H1 (cell line): ENCODE measurements around the gene IDE. TPM values are rescaled to one million over a fixed set of nuclear protein-coding genes. Genes with fewer than 3 reads are reported as not detected.
"Not testable (repeated sequence)": the region's sequence is repeated elsewhere in the genome, so short reads cannot be mapped to it uniquely, and the experiment has no call there.

Source experiments
- CTCF ChIA-PET: fragments of 300-600 bp; sonication (Branson Sonifier 250); formaldehyde crosslinking; loops from one replicate; lab custom pipeline; 2021; ENCODE audit not compliant: partially characterized antibody; lab: Charles Lee
- POLR2A ChIA-PET: fragments of 300-600 bp; sonication (Branson Sonifier 250); formaldehyde crosslinking; loops from one replicate; lab custom pipeline; 2021; ENCODE audit warnings: inconsistent platforms; ENCODE audit not compliant: partially characterized antibody; lab: Charles Lee
- DNase-seq, 2 experiments: peaks; one replicate each; pipeline versions ENCODE4 v3.0.0 to v3.0.0-alpha.2; 2010 to 2022; ENCODE audit warnings: low spot score in 2 of 2, low read depth in 1 of 2, mixed read lengths in 1 of 2
- FAIRE-seq: peaks from 2 replicates; lab custom pipeline; 2011; peaks lifted over from hg19 to GRCh38; lab: Jason Lieb, UNC
- H2AFZ ChIP-seq: 2 replicates; pipeline ENCODE4 v1.8.1; 2012; ENCODE audit warnings: low read length, inconsistent platforms
- H2AK5ac ChIP-seq: 2 replicates; pipeline ENCODE4 v1.6.1; 2013; ENCODE audit warnings: low read depth, low read length
- H2BK120ac ChIP-seq: replicated peaks from 2 replicates; pipeline ENCODE3; 2013; ENCODE audit warnings: low read depth, low read length, inconsistent platforms
- H2BK12ac ChIP-seq: 2 replicates; pipeline ENCODE4 v1.6.1; 2013; ENCODE audit warnings: low read depth, low read length
- H2BK15ac ChIP-seq: 2 replicates; pipeline ENCODE4 v1.6.1; 2013; ENCODE audit warnings: low read length
- H2BK20ac ChIP-seq: 2 replicates; pipeline ENCODE4 v1.6.1; 2013; ENCODE audit warnings: low read length
- H2BK5ac ChIP-seq: 2 replicates; pipeline ENCODE4 v1.6.1; 2013; ENCODE audit warnings: low read depth, low read length
- H3K14ac ChIP-seq: 2 replicates; pipeline ENCODE4 v1.6.1; 2013; ENCODE audit warnings: inconsistent platforms; ENCODE audit not compliant: insufficient read length
- H3K18ac ChIP-seq: 2 replicates; pipeline ENCODE4 v1.6.1; 2013; ENCODE audit warnings: low read length; ENCODE audit errors: extremely low read depth
- H3K23ac ChIP-seq: 2 replicates; pipeline ENCODE4 v1.6.1; 2013; ENCODE audit warnings: inconsistent platforms; ENCODE audit not compliant: insufficient read length
- H3K23me2 ChIP-seq: 2 replicates; pipeline ENCODE4 v1.6.1; 2013; ENCODE audit warnings: low read depth, low read length
- H3K27ac ChIP-seq: 2 replicates; pipeline ENCODE4 v1.6.1; 2011; ENCODE audit warnings: low read depth, low read length, inconsistent platforms
- H3K27me3 ChIP-seq, 4 experiments: replicated peaks in 1 of 4; 1 replicate in 1 of 4; 2 replicates in 3 of 4; pipeline versions ENCODE4 v1.6.1 to v1.8.1; 2011 to 2013; ENCODE audit warnings: low read length in 3 of 4, mild to moderate bottlenecking in 3 of 4, inconsistent platforms in 2 of 4, mixed read lengths in 2 of 4, moderate library complexity in 1 of 4; ENCODE audit not compliant: control insufficient read depth in 3 of 4, insufficient read depth in 3 of 4; ENCODE audit errors: extremely low read depth in 1 of 4
- H3K36me3 ChIP-seq, 4 experiments: 2 replicates each; pipeline versions ENCODE4 v1.6.1 to v1.8.1; 2011 to 2013; ENCODE audit warnings: mild to moderate bottlenecking in 4 of 4, low read length in 3 of 4, moderate library complexity in 2 of 4, control low read depth in 1 of 4, inconsistent platforms in 1 of 4; ENCODE audit not compliant: insufficient read depth in 4 of 4, control insufficient read depth in 2 of 4
- H3K4ac ChIP-seq: replicated peaks from 2 replicates; pipeline ENCODE3; 2013; ENCODE audit warnings: low read length, low read depth, mixed read lengths, inconsistent platforms; ENCODE audit not compliant: insufficient read length
- H3K4me1 ChIP-seq, 4 experiments: replicated peaks in 1 of 4; 1 replicate in 1 of 4; 2 replicates in 3 of 4; pipeline versions ENCODE4 v1.6.1 to v1.8.1; 2011 to 2013; ENCODE audit warnings: low read length in 3 of 4, inconsistent platforms in 2 of 4, mixed read lengths in 1 of 4; ENCODE audit not compliant: insufficient read depth in 4 of 4, control insufficient read depth in 3 of 4
- H3K4me2 ChIP-seq, 2 experiments: 2 replicates each; pipeline versions ENCODE4 v1.6.1 to v1.8.1; 2011 to 2013; ENCODE audit warnings: low read depth in 2 of 2, low read length in 2 of 2, control low read depth in 1 of 2, inconsistent platforms in 1 of 2, mild to moderate bottlenecking in 1 of 2; ENCODE audit not compliant: insufficient read depth in 1 of 2
- H3K4me3 ChIP-seq, 4 experiments: fragments of 200-600, 300-600 bp in 1 of 4; sonication (generic), shearing (Covaris generic), sonication (Bioruptor Twin) in 1 of 4; 2 replicates each; pipeline versions ENCODE4 v1.5.1 to v1.8.1; 2011 to 2016; ENCODE audit warnings: low read length in 4 of 4, low read depth in 3 of 4, control low read depth in 2 of 4, inconsistent platforms in 2 of 4, mild to moderate bottlenecking in 2 of 4, mixed read lengths in 1 of 4, moderate library complexity in 1 of 4; ENCODE audit not compliant: insufficient read depth in 2 of 4; ENCODE audit errors: extremely low read depth in 1 of 4
- H3K56ac ChIP-seq: replicated peaks from 2 replicates; pipeline ENCODE3; 2013; ENCODE audit warnings: low read depth, mild to moderate bottlenecking, mixed read lengths, low read length, inconsistent platforms; ENCODE audit not compliant: insufficient read length
- H3K79me1 ChIP-seq: 2 replicates; pipeline ENCODE4 v1.6.1; 2013; ENCODE audit warnings: low read depth, low read length, control low read depth
- H3K79me2 ChIP-seq, 2 experiments: 2 replicates each; pipeline versions ENCODE4 v1.6.1 to v1.8.1; 2012 to 2013; ENCODE audit warnings: low read length in 2 of 2, mild to moderate bottlenecking in 2 of 2, inconsistent platforms in 1 of 2; ENCODE audit not compliant: insufficient read depth in 2 of 2, control insufficient read depth in 1 of 2
- H3K9ac ChIP-seq, 4 experiments: replicated peaks in 1 of 4; 1 replicate in 1 of 4; 2 replicates in 3 of 4; pipeline versions ENCODE4 v1.6.1 to v1.8.1; 2011 to 2013; ENCODE audit warnings: low read depth in 3 of 4, low read length in 3 of 4, control low read depth in 2 of 4, mild to moderate bottlenecking in 2 of 4, moderate library complexity in 2 of 4, inconsistent platforms in 1 of 4; ENCODE audit errors: extremely low read depth in 1 of 4
- H3K9me3 ChIP-seq, 2 experiments: 2 replicates each; pipeline versions ENCODE4 v1.6.1 to v1.8.1; 2012 to 2013; ENCODE audit warnings: mild to moderate bottlenecking in 2 of 2, moderate library complexity in 2 of 2, control low read depth in 1 of 2, inconsistent platforms in 1 of 2, low read depth in 1 of 2, low read length in 1 of 2, mixed read lengths in 1 of 2; ENCODE audit not compliant: insufficient read depth in 2 of 2
- H4K20me1 ChIP-seq, 2 experiments: replicated peaks in 1 of 2; 2 replicates each; pipeline versions ENCODE3 to v1.8.1; 2011 to 2013; ENCODE audit warnings: inconsistent platforms in 2 of 2, low read length in 2 of 2, mild to moderate bottlenecking in 1 of 2; ENCODE audit not compliant: insufficient read depth in 2 of 2, control insufficient read depth in 1 of 2
- H4K5ac ChIP-seq: 2 replicates; pipeline ENCODE4 v1.6.1; 2013; ENCODE audit warnings: low read length, low read depth, mixed read lengths, inconsistent platforms; ENCODE audit not compliant: insufficient read length
- H4K8ac ChIP-seq: 2 replicates; pipeline ENCODE4 v1.8.0; 2013; ENCODE audit warnings: mild to moderate bottlenecking, moderate library complexity, low read length, inconsistent platforms; ENCODE audit not compliant: insufficient read depth; ENCODE audit errors: extremely low read depth
- H4K91ac ChIP-seq: replicated peaks from 2 replicates; pipeline ENCODE3; 2013; ENCODE audit warnings: low read length, mixed read lengths, inconsistent platforms; ENCODE audit not compliant: insufficient read length
- WGBS, 2 experiments: shearing (Covaris generic) in 1 of 2; methylation state at CpG; one replicate each; pipeline versions ENCODE4 v1.1.6 to v1.1.7; 2013 to 2015; ENCODE audit warnings: low lambda C conversion rate in 2 of 2, mixed read lengths in 2 of 2, inconsistent platforms in 1 of 2, low coverage in 1 of 2, missing lambda C conversion rate in 1 of 2; ENCODE audit not compliant: insufficient replicate concordance in 2 of 2, insufficient coverage in 1 of 2, insufficient read length in 1 of 2; ENCODE audit errors: extremely low coverage in 1 of 2, missing lambda C conversion rate in 1 of 2; 5-methylcytosine and 5-hydroxymethylcytosine counted together
- polyA plus RNA-seq, 7 experiments: library from polyadenylated mRNA; depleted of rRNA in 3 of 7; stranded (reverse) in 5 of 7; unstranded in 2 of 7; fragments of >200 nt in 5 of 7; fragments of 200-250 nt in 2 of 7; gene quantifications; 1 replicate in 5 of 7; 2 replicates in 1 of 7; 4 replicates in 1 of 7; pipeline versions ENCODE4 v1.2.1 to v1.2.3, GENCODE V29; 2011 to 2013; ENCODE audit warnings: missing spikeins in 2 of 7, mixed read lengths in 2 of 7
- total RNA-seq: library from RNA; stranded (reverse); fragmentation: NEBNext Ultra II Directional; extraction: Animal tissue kit (Norgen Biotek cat#: 25700); gene quantifications from 2 replicates; pipeline ENCODE4 v1.2.1, GENCODE V29; 2021

Gene IDE
- total and polyA plus RNA-seq, 2 of the 8 experiments (the other 6 are each of a cell fraction or from before 2014, with no cell fraction given): 12.7 to 52.7 TPM

DNA sequence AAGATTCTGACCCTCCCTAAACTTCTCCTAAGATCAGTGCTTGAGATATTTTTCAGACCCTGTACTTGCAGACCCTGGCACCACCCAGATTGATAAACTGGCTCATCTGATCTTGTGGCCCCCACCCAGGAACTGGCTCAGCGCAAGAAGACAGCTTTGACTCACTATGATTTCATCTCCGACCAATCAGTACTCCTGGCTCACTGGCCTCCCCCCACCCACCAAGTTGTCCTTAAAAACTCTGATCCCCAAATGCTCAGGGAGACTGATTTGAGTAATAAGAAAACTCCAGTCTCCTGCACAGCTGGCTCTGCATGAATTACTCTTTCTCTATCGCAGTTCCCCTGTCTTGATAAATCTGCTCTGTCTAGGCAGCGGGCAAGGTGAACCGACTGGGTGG lies 171.7 kb downstream of the IDE start:
- H2BK20ac ChIP-seq, H3K23me2 ChIP-seq, H2BK15ac ChIP-seq, H3K18ac ChIP-seq, H4K8ac ChIP-seq, H3K79me2 ChIP-seq, H3K56ac ChIP-seq, H4K91ac ChIP-seq, H4K5ac ChIP-seq, H3K27me3 ChIP-seq, H3K9me3 ChIP-seq, H3K4me1 ChIP-seq, H3K4me3 ChIP-seq, H3K4ac ChIP-seq, DNase-seq, H2AFZ ChIP-seq, H2BK120ac ChIP-seq, H3K23ac ChIP-seq, H3K79me1 ChIP-seq, H3K4me2 ChIP-seq, H2BK5ac ChIP-seq, POLR2A ChIA-PET, FAIRE-seq, H4K20me1 ChIP-seq, H3K36me3 ChIP-seq, H3K14ac ChIP-seq, H2BK12ac ChIP-seq, H2AK5ac ChIP-seq, H3K9ac ChIP-seq, H3K27ac ChIP-seq: not testable (repeated sequence)
- CTCF ChIA-PET: interaction anchor here (0.6 kb wide), 1 partner anchor 92 kb away, joined by 3 read pairs; no protein-coding TSS in a partner anchor
- WGBS, 2 experiments: 96% methylated on average over 5 of the region's 5 CpGs; no CpG with 5 or more reads in 1 of the 2 experiments

Other genes with a start within 250 kb of the IDE start
- 58.7 and 59.2 TPM in 2 replicates for gene KIF11, start 19.0 kb upstream of the IDE start, total RNA-seq
- gene KIF11, start 19.0 kb upstream of the IDE start, polyA plus RNA-seq (2011; rRNA removed): 5.9 and 11.1 TPM in 2 replicates
- gene HHEX, start 115.9 kb upstream of the IDE start, total RNA-seq: 1.5 and 1.7 TPM in 2 replicates
- gene HHEX, start 115.9 kb upstream of the IDE start, polyA plus RNA-seq (2011; rRNA removed): 0.56 and 0.86 TPM in 2 replicates